AG04450 (cell line): ENCODE data around the gene PDLIM5. TPM values are rescaled to one million over a fixed set of nuclear protein-coding genes. Genes with fewer than 3 reads are reported as not detected.

Source experiments
- CTCF ChIA-PET: fragments of 300-600, 350-600 bp; formaldehyde crosslinking; extraction: SDS; loops from one replicate; lab custom pipeline; 2022; ENCODE audit warnings: antibody characterized with exemption, inconsistent platforms; lab: Charles Lee
- POLR2A ChIA-PET: fragments of 350-600 bp; formaldehyde crosslinking; extraction: SDS; loops from one replicate; lab custom pipeline; 2021; ENCODE audit warnings: antibody characterized with exemption, inconsistent platforms; lab: Yijun Ruan, JAX
- DNase-seq: peaks from one replicate; pipeline ENCODE4 v3.0.0-alpha.2; 2011; ENCODE audit warnings: low read depth, low spot score
- H3K27ac ChIP-seq: one replicate; pipeline ENCODE4 v1.5.1; 2012; ENCODE audit warnings: low read depth, low read length, control low read depth
- H3K27me3 ChIP-seq: one replicate; pipeline ENCODE4 v1.6.0; 2012; ENCODE audit warnings: low read length; ENCODE audit not compliant: control insufficient read depth, insufficient read depth
- H3K4me3 ChIP-seq: 2 replicates; pipeline ENCODE4 v1.5.1; 2011; ENCODE audit warnings: mild to moderate bottlenecking, low read depth, low read length, control low read depth
- H3K9me3 ChIP-seq: 2 replicates; pipeline ENCODE4 v1.5.1; 2012; ENCODE audit warnings: low read length; ENCODE audit not compliant: control insufficient read depth, insufficient read depth
- polyA plus RNA-seq: library from polyadenylated mRNA; depleted of rRNA; stranded (reverse); fragments of >200 nt; gene quantifications from 2 replicates; pipeline ENCODE4 v1.2.3, GENCODE V29; 2011
- TF ChIP-seq, protein P1 (sequence below): IDR thresholded peaks from 2 replicates; pipeline ENCODE4 v1.5.1; 2011; ENCODE audit warnings: low read depth, low read length, control low read depth, inconsistent platforms

PDLIM5 gene
- polyA plus RNA-seq, 1 experiment, result 81.5 TPM

DNA sequence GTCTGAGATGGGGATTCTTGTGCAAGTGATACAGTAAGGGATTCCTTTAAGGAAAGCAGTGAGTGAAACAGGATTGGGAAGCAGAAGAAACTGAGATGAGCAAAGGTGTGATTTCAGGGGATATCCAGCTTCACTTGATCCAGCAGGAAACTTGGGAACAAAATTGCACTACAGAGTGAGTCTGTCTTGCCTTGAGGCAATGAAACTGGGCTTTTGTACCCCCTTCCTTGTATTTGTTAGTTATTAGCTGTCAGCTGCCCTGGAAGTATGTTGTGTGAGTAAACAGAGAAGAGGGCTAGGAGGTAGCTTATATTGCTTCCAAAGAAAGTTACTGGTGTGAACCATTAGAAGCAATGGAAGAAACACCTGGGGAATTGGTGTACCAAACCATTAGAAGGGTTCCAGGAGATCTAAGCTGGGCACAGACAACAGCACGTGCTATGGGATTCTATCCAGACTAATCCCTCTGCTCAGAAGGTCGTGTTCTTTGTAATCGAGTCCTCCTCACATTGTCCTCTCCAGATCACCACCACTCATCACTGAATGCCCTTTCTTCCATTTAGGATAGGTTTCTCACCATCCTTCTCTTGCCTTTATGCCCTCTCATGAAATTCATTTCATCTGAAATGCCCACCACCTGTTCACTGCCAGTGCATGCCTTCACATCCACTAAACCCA lies 76.0 kb downstream of the PDLIM5 start:
- H3K4me3 ChIP-seq, result no peak overlapping the region
- no peaks in the 10 kb centered on the region for H3K27me3 ChIP-seq
- no peak for DNase-seq
- ChIA-PET CTCF (no interaction called here), POLR2A (no interaction called here)
- H3K27ac ChIP-seq, result no peak overlapping the region
- TF ChIP-seq, protein P1, sequence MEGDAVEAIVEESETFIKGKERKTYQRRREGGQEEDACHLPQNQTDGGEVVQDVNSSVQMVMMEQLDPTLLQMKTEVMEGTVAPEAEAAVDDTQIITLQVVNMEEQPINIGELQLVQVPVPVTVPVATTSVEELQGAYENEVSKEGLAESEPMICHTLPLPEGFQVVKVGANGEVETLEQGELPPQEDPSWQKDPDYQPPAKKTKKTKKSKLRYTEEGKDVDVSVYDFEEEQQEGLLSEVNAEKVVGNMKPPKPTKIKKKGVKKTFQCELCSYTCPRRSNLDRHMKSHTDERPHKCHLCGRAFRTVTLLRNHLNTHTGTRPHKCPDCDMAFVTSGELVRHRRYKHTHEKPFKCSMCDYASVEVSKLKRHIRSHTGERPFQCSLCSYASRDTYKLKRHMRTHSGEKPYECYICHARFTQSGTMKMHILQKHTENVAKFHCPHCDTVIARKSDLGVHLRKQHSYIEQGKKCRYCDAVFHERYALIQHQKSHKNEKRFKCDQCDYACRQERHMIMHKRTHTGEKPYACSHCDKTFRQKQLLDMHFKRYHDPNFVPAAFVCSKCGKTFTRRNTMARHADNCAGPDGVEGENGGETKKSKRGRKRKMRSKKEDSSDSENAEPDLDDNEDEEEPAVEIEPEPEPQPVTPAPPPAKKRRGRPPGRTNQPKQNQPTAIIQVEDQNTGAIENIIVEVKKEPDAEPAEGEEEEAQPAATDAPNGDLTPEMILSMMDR, result no peak
- no peaks in the 10 kb centered on the region for H3K9me3 ChIP-seq

- H3K27me3 ChIP-seq, result no peaks in the 10 kb centered on the region
- no peak overlapping the region for H3K27ac ChIP-seq
- no peak overlapping the region for H3K4me3 ChIP-seq
- TF ChIP-seq, protein P1, result no peak
- no peak for DNase-seq
- ChIA-PET POLR2A (no interaction called here), CTCF (no interaction called here)
- H3K9me3 ChIP-seq, result no peaks in the 10 kb centered on the region
Measured at GRCh38 chr4:94528792-94529451, 77.2 kb downstream of the PDLIM5 start.

GRCh38 chr4:94530073-94530472 lies 78.3 kb downstream of the PDLIM5 start:
- TF ChIP-seq, protein P1, result no peak
- Histone ChIP-seq H3K27ac (no peak overlapping the region), H3K4me3 (no peak overlapping the region), H3K27me3 (no peaks in the 10 kb centered on the region), H3K9me3 (no peaks in the 10 kb centered on the region)
- POLR2A ChIA-PET, result no interaction called here
- DNase-seq, result no peak
- CTCF ChIA-PET, result interaction anchor here (1.1 kb wide), 1 partner anchor 123 kb away, joined by 5 read pairs; no protein-coding TSS in a partner anchor

GRCh38 chr4:94531991-94532789 lies 80.4 kb downstream of the PDLIM5 start:
- Histone ChIP-seq H3K27ac (no peak overlapping the region), H3K27me3 (no peaks in the 10 kb centered on the region), H3K4me3 (no peak overlapping the region), H3K9me3 (no peaks in the 10 kb centered on the region)
- CTCF ChIA-PET, result no interaction called here
- DNase-seq, result no peak
- POLR2A ChIA-PET, result interaction anchor here (0.5 to 0.6 kb wide), 2 partner anchors 16 to 51 kb away, joined by 3 to 4 read pairs; no protein-coding TSS in a partner anchor
- TF ChIP-seq, protein P1, result no peak
